T1000 (cell line): ENCODE data around the gene NPHS1.
"Not testable (repeated sequence)": the region's sequence is repeated elsewhere in the genome, so short reads cannot be mapped to it uniquely, and the experiment has no call there.

Experiments
- DNase-seq: peaks from one replicate; lab custom pipeline; 2025; ENCODE audit warnings: mixed read lengths; lab: John Stamatoyannopoulos, UW

Gene NPHS1

DNA sequence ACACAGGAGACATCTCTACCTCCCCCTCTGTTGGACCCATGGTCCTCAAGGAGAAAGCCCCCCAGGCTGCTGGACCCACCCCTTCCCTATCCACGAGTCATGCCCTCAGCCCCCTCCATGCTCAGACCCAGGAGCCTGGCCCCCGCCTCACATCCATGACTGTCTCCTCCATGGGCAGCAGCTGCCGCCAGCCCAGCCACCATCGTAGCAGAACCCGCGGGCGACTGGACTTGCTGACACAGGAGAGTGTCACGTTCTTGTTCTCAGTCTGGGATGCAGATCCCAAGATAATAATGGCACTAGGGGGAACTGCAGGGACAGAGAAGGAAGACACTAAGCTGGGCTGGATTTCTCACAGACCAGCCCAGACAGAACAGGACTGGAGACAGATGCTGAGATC lies 3.8 kb downstream of the NPHS1 start:
- DNase-seq, result no peak

DNA sequence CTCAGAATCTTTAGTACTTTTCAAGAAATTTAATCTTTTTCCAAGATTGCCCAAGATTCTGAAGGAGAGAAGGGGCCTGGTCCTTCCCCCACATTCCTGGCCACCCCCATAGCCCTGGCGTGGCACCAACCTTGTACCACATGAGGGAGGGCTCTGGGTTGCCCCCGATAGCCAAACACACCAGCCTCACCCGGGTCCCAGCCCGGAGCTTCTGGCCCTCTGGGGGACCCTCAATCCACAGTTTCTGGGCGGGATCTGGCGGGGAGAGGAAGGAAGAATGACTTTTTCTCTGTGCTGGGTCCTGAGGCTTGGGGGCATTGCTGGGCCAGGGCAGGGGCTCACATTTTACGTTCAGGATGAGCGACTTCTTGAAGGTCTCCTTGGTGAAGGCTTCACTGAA lies 4.4 kb downstream of the NPHS1 start:
- DNase-seq, result no peak

DNA sequence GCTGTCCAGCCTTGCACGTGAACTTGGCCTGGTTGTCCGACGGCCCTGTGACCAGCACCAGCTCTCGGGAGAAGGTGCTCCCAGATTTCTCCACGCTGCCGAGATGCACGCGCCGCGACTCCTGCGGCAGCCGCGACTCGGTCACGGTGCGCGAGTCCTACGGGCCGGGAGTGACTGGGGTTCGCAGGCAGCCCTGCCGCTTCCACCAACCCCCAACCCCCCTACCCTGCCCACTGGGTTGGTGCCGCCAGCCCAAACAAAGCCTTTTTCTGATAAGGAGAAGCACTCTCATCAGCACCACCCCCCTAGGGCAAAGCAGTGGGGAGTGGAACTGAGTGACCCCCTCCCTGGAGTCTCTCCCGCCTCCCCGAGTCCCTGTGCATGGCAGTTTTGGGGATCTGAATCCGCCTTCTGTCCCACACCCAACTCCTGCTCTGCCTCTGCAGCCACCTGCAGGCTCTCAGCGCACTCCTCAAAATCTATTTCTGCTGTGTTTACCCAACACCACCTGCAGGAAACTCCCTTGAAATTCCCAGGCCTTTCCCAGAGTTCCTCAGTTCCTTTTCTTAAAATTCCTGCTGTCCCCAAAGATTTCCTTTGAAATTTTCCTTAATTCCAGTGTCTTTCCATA lies 6.2 kb downstream of the NPHS1 start:
- no peak for DNase-seq

DNA sequence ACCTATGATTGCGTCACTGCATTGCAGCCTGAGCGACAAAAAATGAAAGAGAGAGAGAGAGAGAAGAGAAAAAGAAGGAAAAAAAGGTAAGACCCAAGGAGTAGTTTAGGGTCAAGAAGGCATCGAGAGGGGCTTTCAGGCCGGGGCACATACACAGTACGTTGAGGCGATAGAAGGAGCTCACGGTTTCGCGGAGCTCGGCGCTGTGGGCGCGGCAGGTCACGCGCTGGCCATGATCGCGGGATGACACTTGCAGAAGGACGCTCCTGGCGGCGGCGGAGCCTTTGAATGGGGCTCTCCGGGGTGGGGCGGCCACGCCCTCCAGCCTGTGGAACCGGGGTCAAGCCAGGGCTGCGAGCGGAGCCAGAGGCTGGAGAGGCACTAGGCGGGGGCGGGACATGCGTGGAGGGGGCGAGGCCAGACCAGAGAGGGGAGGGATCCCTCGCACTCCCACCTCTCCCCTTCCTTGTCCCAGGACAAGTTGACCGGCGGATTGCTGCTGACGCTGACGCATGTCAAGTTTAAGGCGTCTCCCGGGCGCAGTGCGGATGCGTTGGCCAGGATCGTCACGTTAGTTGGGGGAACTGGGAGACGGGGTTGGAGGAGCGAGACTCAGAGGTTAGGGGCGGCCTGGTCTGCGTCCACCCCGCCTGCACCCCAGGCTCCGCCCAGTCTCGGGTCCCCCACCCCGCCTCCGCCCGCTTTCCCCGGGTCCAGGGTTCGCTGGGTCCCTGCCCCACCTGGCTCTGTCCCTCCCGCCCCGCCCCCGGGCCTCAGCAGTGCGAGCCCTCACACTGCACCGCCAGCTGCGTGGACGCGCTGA lies 6.9 kb downstream of the NPHS1 start:
- no peak for DNase-seq

DNA sequence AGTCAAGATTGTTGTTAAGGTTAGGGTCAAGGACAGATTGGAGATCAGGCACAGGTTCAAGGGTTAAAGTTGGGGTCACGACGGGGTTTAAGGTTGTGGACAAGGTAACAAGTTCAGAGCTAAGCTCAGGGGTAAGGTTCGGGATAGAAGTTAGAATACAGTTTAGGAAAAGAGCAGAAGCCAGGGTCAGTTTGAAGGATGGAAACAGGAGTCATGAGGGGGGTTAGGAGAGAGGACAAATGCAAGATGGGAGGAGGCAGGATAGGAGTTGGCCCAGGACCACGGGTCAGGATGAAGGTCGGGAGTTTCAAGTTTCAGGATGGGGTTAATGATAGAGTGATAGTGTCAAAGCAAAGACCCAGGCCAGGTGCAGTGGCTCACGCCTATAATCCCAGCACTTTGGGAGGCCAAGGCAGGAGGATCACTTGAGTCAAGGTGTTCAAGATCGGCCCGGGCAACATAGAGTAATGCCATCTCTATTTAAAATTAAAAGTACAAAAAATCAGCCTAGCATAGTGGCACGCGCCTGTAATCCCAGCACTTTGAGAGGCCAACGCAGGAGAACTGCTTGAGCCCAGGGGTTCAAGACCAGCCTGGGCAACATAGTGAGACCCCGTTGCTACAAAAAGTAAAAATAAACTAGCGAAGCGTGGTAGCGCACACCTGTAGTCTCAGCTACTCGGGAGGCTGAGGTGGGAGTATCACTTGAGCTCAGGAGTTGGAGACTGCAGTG lies 7.7 kb downstream of the NPHS1 start:
- DNase-seq, result no peak

DNA sequence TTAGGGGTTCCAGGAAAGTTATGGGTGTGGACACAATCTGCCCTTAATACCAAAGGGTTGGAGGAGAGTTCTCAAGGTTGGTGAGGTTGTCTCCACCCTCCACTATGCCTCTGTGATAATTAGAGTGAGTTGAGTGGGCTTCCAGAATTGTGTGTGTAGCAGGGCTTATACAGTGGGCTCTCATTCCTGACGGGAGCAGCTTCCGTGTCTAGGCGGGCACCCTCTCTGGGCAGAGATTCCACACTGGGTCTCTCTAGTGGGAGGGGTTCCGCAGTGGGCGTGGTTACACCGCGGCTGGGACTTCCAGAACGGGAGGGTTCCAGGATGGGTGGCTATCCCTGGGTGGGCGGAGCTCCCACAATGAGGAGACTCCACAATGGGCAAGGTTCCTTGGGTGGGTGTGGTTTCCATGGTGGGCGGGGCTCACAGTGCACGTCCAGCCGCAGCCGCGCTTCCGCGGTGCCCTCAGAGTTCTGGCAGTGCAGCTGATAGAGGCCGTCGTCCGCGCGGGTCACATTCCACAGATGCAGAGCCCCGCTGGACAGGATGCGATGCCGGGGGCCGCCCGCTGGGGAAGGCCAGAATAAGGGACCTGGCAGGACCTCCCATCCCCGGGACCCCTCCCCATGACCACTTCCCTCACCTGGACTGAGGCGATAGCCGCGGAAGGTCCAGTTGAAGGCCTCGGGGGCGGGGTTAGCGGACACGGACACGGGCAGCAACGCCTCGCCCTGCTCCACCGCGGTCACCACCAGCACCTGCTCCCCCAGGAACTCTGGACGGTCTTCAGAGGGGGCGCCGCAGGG lies 8.4 kb downstream of the NPHS1 start:
- no peak for DNase-seq

DNA sequence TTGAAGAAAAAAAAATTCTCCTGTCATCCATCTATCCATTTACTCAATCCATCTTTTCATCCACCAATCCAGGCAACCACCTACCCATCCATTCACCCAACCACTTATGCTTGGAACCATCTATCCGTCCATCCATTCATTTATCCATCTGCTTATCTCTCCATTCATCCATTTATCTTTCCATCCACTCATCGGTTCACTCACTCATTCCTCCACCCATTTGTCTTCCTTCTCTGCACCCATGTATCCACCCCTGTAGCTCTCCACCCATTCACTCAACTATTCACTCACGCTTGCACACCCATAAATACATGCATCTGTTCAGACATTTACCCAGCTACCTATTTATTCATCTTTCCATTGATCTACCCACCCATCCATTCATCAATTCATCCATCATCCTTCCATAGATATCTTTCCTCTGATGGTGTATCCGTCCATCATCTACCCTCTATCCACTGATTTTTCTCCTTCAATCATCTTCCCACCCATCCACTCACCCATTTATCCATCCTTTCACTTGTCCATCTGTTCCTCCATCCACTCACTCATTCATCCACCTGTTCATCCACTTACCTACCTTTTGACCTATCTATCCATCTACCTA lies 9.5 kb downstream of the NPHS1 start:
- no peak for DNase-seq

DNA sequence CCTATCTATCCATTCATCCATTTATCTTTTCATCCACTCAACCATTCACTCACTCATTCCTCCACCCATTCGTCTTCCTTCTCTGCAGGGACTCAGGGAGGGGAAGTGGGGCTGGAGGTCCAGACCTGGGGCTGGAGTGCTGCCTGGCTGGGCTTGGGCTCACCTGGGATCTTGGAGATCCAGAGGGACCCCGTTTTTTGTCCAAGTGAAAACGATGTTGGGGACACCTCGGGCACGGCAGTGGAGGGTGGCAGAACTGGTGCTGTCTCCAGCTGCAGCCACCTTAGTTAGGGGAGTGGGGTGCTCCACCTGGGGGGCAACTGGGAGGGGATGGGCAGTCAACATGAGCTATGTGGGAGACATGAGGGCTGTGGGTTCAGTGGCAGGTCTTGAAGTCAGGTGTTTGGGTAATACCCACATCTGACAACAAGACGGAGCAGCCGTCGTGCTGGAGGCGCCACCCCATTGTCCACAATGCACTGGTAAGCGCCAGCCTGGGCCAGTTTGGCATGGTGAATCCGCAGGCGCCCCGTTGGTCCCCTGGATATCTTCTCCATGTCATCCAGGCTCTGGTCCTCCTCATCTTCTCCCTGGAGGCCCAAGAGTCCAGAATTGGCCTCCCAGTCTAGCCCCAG lies 10.2 kb downstream of the NPHS1 start:
- DNase-seq, result no peak

DNA sequence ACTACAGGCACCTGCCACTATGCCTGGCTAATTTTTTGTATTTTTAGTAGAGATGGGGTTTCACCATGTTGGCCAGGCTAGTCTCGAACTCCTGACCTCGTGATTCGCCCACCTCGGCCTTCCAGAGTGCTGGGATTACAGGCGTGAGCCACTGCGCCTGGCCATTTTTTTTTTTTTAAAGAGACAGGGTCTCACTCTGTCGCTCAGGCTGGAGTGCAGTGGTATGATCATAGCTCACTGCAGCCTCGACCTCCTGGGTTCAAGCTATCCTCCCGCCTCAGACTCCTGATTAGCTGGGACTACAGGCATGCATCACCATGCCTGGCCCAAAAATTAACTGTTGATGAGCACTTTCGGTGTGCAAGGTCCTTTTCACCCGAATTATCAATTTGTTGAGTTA lies 16.2 kb downstream of the NPHS1 start:
- DNase-seq, result not testable (repeated sequence)

DNA sequence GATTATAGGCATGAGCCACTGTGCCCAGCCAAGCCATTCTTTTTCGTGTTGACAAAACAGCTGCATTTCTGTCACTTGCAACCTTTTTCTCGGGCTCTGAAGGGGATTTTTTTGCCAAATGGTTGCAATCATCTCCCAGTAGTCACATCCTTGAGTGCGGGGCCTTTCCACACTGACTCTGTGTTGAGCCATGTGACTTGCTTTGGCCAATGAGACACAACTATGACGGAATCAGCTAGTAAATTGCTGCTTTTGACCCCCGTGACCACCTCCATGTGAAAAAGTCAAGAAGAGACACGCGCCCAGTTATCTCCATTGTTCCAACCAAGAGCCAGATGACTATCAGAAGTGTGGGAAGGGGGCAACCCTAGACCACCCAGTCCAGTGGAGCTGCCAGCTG lies 18.3 kb downstream of the NPHS1 start:
- DNase-seq, result no peak

DNA sequence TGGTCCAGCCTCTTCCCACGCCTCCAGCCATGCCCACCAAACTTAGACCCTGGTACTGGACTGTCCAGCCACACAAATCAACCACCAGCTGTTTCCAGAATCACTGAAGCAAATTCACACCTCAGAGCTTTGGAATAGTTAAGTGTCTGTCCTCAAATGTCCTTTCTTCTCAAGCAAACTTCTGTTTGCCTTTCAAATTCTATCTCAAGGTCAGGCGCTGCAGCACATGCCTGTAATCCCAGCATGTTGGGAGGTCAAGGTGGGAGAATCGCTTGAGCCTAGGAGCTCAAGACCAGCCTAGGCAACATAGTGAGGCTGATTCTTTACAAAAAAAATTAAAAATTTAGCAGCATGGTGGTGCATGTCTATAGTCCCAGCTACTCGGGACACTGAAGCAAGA lies 20.2 kb downstream of the NPHS1 start:
- no peak for DNase-seq

DNA sequence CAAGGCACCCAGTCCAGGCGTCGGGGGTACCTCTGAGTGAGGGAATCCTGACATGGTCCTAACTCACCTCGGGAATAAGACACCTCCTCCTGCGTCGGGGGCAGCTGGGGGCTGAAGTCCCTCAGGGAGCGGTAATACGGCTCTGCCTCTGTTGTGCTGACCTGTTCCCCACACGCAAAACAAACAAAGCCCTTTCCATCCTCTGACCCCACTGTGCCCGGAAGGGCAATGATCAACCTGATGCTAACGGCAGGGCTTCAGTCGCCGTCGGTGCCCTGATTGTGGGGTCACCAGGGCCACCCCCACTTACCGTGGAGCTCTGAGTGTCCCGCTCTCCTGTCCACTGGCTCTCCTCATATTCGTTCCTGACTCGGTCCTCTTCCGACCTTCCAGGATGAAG lies 21.3 kb downstream of the NPHS1 start:
- no peak for DNase-seq

DNA sequence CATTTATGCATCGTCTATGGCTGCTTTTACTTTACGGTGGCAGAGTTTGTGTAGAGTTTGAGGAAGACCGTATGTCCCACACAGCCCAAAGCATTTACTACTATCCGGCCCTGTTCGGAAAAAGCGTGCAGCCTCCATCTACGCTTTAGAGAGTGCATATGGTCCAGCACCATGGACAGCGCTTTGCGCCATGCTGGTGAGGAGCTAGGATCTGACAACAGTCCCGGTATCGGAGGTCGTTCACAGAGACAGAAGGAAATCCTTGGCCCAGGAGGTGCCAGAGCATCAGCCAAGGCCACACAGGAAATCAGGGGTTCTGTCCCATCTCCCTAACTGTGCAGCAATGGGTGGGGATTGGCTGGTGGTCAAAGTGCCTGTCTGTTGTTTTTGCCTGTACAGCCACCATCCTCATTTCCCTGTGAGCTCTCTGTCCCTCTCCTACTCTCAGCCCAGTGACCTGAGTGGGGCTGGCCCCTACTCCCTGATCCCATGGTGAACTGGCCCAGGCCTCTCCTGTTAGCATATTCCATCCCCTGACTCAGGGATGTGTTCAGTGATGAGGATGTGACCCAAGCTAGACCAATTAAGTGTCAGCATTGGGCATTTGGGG lies 23.5 kb downstream of the NPHS1 start:
- DNase-seq, result peak; percentile 28

DNA sequence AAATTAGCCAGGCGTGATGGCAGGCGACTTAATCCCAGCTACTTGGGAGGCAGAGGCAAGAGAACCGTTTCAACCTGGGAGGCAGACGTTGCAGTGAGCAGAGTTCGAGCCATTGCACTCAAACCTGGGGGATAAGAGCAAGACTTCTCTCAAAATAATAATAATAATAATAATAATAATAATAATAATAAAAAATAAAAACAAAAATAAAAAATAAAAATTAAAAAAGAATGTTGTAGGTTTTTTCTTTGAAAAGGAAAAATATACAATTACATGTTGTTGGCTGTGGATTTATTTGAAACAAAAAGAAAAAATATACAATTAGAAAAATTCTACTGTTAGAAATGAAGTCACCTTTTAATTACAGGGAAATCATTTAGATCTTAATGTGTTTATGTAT lies 28.2 kb downstream of the NPHS1 start:
- DNase-seq, result no peak

DNA sequence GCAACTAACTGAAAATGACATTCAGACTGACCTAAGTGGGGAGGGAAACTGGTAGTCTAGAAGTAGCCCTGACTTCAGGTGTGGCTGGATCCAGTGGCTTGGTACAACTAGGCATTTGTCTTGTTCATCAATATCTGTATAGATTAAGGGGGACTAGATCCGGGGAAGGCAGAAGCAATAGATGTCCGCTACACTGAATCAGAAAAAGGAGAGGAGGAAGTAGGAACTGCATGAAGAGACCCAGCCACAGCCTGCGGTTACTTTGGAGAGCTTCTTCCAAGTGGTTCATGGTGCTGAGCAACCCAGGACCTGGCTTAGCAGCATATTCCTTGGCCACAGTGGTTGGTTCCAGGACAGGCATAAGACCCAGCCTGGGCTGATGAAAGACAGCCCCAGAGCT lies 29.7 kb downstream of the NPHS1 start:
- DNase-seq, result no peak

DNA sequence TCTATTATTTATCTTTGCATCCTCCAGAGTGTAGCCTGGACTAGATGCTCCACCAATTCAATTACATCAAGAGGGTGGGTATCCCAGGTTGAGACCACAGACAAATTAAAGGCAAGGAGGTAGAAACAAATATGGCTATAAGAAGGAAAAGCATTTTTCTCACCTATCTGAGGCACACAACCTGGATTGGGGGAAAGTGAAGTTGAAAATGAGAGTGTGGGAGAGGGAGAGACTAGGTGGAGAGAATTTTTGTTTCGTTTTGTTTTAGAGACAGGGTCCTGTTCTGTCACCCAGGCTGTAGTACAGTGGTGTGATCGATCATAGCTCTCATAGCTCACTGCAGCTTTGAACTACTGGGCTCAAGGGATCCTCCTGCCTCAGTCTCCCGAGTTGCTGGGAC lies 33.9 kb downstream of the NPHS1 start:
- no peak for DNase-seq

DNA sequence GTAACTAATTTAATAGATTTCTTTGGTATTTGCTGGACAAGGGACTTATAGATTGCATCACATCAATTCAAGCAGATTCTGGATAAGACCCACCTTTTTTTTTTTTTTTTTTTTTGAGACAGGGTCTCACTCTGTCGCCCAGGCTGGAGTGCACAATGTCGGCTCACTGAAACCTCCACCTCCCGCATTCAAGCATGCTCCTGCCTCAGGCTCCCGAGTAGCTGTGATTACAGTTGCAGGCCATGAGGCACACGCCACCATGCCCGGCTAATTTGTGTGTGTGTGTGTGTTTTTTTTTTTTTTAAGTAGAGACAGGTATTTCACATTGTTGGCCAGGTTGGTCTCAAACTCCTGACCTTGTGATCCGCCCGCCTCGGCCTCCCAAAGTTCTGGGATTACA lies 35.5 kb downstream of the NPHS1 start:
- DNase-seq, result no peak

DNA sequence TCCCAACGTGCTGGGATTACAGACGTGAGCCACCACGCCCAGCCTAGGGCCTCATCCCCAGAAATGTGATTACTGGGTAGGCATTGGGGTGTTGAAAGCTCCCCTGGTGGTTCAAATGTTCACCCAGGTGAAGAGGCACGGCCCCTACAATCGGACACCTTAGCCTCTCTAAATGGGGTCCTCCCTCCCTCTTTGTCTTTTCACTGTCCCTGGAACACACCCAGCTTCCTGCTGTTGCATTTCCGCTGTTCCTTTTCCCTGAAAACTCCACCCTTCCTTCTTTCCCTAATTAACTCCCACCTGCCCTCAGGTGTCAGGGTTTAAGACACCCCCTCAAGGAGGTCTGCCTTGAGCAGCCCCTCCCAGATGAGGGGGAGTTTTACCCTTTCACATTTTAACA lies 36.0 kb downstream of the NPHS1 start:
- DNase-seq, result no peak

DNA sequence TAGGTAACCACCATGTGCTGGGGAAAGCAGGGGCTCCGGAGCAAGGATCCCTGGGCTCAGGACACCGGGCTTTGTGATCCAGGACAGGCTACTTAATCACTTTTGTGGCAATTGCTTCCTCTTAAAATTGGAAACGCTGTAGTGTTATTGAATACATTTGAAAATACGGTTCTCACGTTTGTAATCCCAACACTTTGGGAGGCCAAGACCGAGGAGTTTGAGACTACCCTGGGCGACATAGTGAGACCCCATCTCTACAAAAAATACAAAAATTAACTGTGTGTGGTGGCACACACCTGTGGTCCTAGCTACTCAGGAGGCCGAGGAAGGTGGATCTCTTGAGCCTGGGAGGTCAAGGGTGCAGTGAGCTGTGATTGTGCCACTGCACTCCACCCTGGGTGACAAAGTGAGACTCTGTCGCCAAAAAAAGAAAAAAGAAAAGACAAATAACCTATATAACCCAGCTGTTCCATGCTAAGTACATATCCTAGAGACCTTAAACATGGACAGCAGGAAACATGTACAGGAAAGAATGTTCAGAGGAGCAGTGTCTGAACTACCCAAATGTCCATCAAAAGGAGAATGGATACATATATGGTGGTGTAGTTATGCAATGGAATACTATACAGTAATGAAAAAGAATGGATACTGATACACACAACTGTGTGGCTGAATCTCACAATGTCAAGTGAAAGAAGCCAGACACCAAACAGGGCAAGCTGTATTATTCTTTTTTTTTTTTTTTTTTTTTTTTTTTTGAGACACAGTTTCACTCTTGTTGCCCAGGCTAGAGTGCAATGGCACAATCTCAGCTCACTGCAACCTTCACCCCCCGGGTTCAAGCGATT lies 39.0 kb downstream of the NPHS1 start:
- no peak for DNase-seq
